Urinary bladder (tissue), 4 donors: ENCODE results near the gene CEP72. TPM values are rescaled to one million over a fixed set of nuclear protein-coding genes. Genes with fewer than 3 reads are reported as not detected.
"Not testable (repeated sequence)": the region's sequence is repeated elsewhere in the genome, so short reads cannot be mapped to it uniquely, and the experiment has no call there.

ENCODE experiments used
- DNase-seq: peaks from one replicate; pipeline ENCODE4 v3.0.0-alpha.2; 2015; ENCODE audit errors: extremely low spot score
- H3K27ac ChIP-seq: one replicate; pipeline ENCODE4 v1.5.1; 2013; ENCODE audit warnings: low read depth, mild to moderate bottlenecking, moderate library complexity
- H3K36me3 ChIP-seq: one replicate; pipeline ENCODE4 v1.6.1; 2013; ENCODE audit warnings: mild to moderate bottlenecking, moderate library complexity; ENCODE audit not compliant: insufficient read depth
- H3K4me1 ChIP-seq: one replicate; pipeline ENCODE4 v1.6.1; 2013; ENCODE audit warnings: mild to moderate bottlenecking, moderate library complexity; ENCODE audit not compliant: insufficient read depth
- H3K4me3 ChIP-seq: one replicate; pipeline ENCODE4 v1.5.1; 2013; ENCODE audit warnings: low read depth, low read length
- WGBS: extraction: QIAGEN DNeasy Blood & Tissue Kit; methylation state at CpG from one replicate; pipeline ENCODE4 v1.1.7; 2013; 5-methylcytosine and 5-hydroxymethylcytosine counted together
- polyA plus RNA-seq: library from polyadenylated mRNA; stranded (reverse); fragments of 200-250 nt; gene quantifications from one replicate; pipeline ENCODE4 v1.2.3, GENCODE V29; 2013
- total RNA-seq: library from RNA; depleted of rRNA; stranded (reverse); fragments of >200 nt; gene quantifications from one replicate; pipeline ENCODE4 v1.2.3, GENCODE V29; 2014
- donor health status: healthy with polysubstance abuse.
- donor health status: healthy.

The CEP72 gene
- total and polyA plus RNA-seq, 2 donors, result 3.6 to 5.7 TPM

GRCh38 chr5:622359-622758 is 10.2 kb downstream of the CEP72 start:
- H3K4me1 ChIP-seq, result no peaks in the 10 kb centered on the region
- no peak for DNase-seq
- no peaks in the 10 kb centered on the region for H3K36me3 ChIP-seq
- 94% methylated on average over 9 of the region's 9 CpGs for WGBS
- H3K27ac ChIP-seq, result no peak overlapping the region
- H3K4me3 ChIP-seq, result no peak overlapping the region

- Histone ChIP-seq H3K4me3 (no peak overlapping the region), H3K36me3 (no peaks in the 10 kb centered on the region), H3K4me1 (no peaks in the 10 kb centered on the region), H3K27ac (no peak overlapping the region)
- WGBS, result 95% methylated on average over 31 of the region's 31 CpGs
- no peak for DNase-seq
Observed at GRCh38 chr5:622946-623522, 10.9 kb downstream of the CEP72 start.

GRCh38 chr5:623531-623930 is 11.4 kb downstream of the CEP72 start:
- Histone ChIP-seq H3K4me1 (no peaks in the 10 kb centered on the region), H3K4me3 (no peak overlapping the region), H3K27ac (no peak overlapping the region), H3K36me3 (no peaks in the 10 kb centered on the region)
- whole genome bisulfite sequencing, result 97% methylated on average over 13 of the region's 13 CpGs
- no peak for DNase-seq

DNA sequence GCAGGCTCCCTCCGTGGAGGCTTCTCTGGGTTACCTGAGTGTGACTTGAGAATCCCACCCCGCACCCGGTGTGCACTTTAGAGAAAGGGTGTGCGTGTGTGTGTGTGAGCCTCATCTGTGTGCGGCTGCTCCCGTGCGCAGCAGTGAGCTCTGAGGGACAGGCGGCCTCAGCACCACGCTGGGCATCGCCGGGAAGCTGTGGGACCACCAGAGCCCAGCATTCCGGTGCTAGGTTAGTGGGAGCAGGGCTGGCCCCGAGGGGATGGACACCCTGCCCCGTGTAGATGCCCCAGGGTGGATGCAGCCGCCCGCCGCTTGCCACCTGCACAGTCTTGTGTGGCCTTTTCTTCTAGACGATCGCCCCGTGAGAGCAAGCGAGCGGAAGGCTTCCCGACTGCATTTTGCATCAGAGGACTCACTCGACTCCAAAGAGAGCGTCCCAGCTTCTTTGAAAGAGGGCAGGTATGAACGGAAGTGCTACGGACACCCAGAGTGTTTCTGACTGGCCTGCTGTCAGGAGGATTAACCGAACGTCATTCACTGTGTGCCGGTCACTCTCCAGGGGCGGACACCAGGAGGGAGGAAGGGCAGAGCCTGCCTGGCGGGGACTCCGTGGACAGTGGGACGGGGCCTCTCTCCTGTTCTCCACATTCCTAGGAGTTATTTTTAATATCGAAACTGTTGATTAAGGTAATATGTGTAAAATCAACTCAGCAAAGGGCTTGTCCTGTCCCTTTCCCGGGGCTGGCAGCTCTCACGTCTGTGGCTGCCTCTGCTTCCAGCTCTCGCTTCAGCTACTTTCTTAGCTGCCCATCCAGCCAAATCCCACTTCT is 12.2 kb downstream of the CEP72 start:
- no peaks in the 10 kb centered on the region for H3K36me3 ChIP-seq
- H3K4me3 ChIP-seq, result no peak overlapping the region
- no peak for DNase-seq
- H3K4me1 ChIP-seq, result no peaks in the 10 kb centered on the region
- WGBS, result 92% methylated on average over 38 of the region's 38 CpGs
- H3K27ac ChIP-seq, result no peak overlapping the region

- no peak for DNase-seq
Observed at GRCh38 chr5:624951-625230, 12.8 kb downstream of the CEP72 start.

DNA sequence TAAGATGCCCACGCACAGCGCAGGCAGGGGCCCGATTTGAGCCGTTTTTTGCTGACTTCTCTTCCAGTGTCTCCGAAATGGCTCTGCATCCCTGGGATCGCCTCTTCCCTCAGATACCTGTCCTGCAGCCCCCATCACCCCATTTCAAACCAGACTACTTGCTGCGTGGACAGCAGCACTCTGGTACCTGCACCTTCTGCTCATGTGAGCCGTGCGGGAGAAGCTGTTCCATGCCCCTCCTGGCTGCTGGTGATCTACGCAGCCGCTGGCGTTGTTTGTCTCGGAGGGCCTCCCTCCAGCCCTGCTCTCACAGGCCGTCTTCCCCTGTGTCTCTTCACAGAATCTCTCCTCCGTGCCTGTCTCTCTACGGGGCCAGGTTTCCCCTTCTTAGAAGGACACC is 13.4 kb downstream of the CEP72 start:
- Histone ChIP-seq H3K36me3 (no peaks in the 10 kb centered on the region), H3K4me1 (no peaks in the 10 kb centered on the region), H3K27ac (no peak overlapping the region), H3K4me3 (no peak overlapping the region)
- WGBS, result 96% methylated on average over 16 of the region's 16 CpGs
- no peak for DNase-seq

More at GRCh38 chr5:624951-625230, 12.8 kb downstream of the CEP72 start:
- Histone ChIP-seq H3K4me3 (no peak overlapping the region), H3K27ac (no peak overlapping the region), H3K36me3 (no peaks in the 10 kb centered on the region), H3K4me1 (no peaks in the 10 kb centered on the region)
- WGBS, result 80% methylated on average over 13 of the region's 13 CpGs

- no peak overlapping the region for H3K4me3 ChIP-seq
- H3K36me3 ChIP-seq, result no peaks in the 10 kb centered on the region
- no peak for DNase-seq
- H3K27ac ChIP-seq, result no peak overlapping the region
- WGBS, result 82% methylated on average over 3 of the region's 3 CpGs
- no peaks in the 10 kb centered on the region for H3K4me1 ChIP-seq
Observed at GRCh38 chr5:626850-627249, 14.7 kb downstream of the CEP72 start.

DNA sequence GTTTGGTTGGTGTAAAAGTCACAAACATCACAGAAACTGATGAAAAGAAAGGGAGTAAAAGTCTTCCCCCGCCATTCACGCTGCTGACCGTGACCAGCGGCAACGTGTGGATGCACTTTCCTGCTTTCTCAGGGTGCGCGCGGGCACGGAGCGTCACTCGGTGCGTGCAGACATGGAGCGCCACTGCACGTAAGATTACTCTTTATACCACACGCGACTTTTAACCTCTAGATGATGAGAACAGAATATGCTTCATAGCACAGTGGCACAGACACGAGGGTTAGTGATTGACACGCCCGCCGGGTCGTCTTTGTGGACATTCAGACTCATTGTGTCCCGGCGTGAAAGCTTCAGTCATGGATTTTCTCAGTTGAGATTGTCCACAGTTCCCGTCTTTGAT is 15.7 kb downstream of the CEP72 start:
- no peak for DNase-seq
- WGBS, result 96% methylated on average over 24 of the region's 24 CpGs

GRCh38 chr5:628351-629205 is 16.4 kb downstream of the CEP72 start:
- H3K27ac ChIP-seq, H3K4me3 ChIP-seq, DNase-seq, H3K4me1 ChIP-seq, H3K36me3 ChIP-seq: not testable (repeated sequence)
- 92% methylated on average over 21 of the region's 21 CpGs for WGBS

More for the DNA sequence above, 15.7 kb downstream of the CEP72 start:
- Histone ChIP-seq H3K4me1 (no peaks in the 10 kb centered on the region), H3K27ac (no peak overlapping the region), H3K36me3 (no peaks in the 10 kb centered on the region), H3K4me3 (no peak overlapping the region)

GRCh38 chr5:633501-633955 is 21.4 kb downstream of the CEP72 start:
- no peak overlapping the region for H3K4me3 ChIP-seq
- H3K36me3 ChIP-seq, result peaks cover 6% of the 10 kb centered on the region
- no peak for DNase-seq
- 74% methylated on average over 20 of the region's 20 CpGs for WGBS
- H3K27ac ChIP-seq, result no peak overlapping the region
- H3K4me1 ChIP-seq, result no peaks in the 10 kb centered on the region

DNA sequence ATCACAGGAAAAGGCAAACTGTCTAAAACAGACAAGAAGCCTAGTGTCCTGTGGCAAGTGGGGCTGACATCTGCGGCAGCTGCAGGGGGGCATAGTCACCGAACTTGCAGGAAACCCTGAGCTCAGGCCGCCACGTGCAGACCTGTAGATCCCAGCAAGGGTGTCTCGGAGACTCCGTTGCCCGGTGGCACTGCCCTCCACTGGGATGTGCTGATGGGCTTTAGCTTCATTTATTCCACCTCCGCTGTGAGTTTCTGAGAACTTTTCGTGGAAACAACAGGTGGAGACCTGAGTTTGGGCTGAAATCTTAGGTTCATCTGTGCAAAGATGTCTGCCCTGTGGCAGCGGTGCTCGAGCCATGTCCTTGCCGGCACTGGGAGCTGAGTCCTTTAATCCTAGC is 22.1 kb downstream of the CEP72 start:
- Histone ChIP-seq H3K4me3 (no peak overlapping the region), H3K27ac (no peak overlapping the region), H3K36me3 (peaks cover 6% of the 10 kb centered on the region), H3K4me1 (no peaks in the 10 kb centered on the region)
- WGBS, result 88% methylated on average over 12 of the region's 12 CpGs
- DNase-seq, result no peak

GRCh38 chr5:635306-636055 is 23.3 kb downstream of the CEP72 start:
- WGBS, result 98% methylated on average over 18 of the region's 18 CpGs
- no peak for DNase-seq
- peaks cover 6% of the 10 kb centered on the region for H3K36me3 ChIP-seq
- no peaks in the 10 kb centered on the region for H3K4me1 ChIP-seq
- no peak overlapping the region for H3K4me3 ChIP-seq
- no peak overlapping the region for H3K27ac ChIP-seq

DNA sequence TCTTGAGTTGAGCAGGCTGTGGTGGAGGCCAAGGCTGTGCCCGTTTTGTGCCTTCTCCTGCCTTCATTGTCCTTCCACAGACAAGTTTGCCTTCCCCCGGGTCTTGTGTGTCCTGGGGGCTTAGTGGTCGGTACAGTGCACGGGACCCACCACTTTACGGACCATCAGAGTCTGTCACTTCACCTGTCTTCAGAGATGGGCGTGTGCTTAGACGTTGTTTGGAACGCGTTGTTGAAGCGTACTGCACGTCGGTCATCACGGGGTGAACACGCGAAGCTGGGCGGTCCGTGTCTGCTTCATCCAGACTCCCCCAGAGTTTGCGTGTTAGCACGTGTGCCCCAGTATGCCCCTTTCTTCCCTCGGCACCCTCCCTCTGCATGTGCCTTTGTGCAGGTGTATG is 24.8 kb downstream of the CEP72 start:
- peaks cover 10% of the 10 kb centered on the region for H3K36me3 ChIP-seq

More for the DNA sequence above, 24.8 kb downstream of the CEP72 start:
- 96% methylated on average over 20 of the region's 20 CpGs for WGBS
- Histone ChIP-seq H3K27ac (no peak overlapping the region), H3K4me3 (no peak overlapping the region), H3K4me1 (no peaks in the 10 kb centered on the region)
- no peak for DNase-seq
